ENCODE results near the gene GALNS. TPM values are rescaled to one million over a fixed set of nuclear protein-coding genes. Genes with fewer than 3 reads are reported as not detected.
A peak's percentile ranks its signal among the peaks of the same experiment; 100 is the strongest.

Gene GALNS
- total RNA-seq, 1 experiment from 2014 or later, result 81.6 TPM

DNA sequence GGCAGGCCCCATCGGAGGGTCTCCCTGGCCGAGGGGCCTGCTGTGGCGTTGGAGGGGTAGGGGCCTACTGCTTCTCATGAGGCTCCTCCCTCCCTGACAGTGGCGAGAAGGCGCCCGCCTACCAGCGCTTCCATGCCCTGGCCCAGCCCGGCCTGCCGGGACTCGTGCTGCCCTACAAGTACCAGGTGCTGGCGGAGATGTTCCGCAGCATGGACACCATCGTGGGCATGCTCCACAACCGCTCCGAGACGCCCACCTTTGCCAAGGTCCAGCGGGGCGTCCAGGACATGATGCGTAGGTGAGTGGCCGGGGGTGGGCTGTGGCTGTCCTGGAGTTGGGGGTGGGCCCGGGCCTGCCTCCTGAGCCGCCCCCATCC, 51.4 kb downstream of the GALNS start:
- ChIA-PET CTCF (no interaction called here), POLR2A (no interaction called here)
- in situ Hi-C loops (cut with HindIII; ENCODE audit: low pct_unique_long_range_greater_than_20kb, low sequenced_read_pairs), result no loop called here
- Histone ChIP-seq H3K36me3 (ENCODE audit: control insufficient read depth, insufficient read depth, low read length) (peaks cover 4% of the 10 kb centered on the region; the same call in 1 of the 2 replicates), H3K27ac (ENCODE audit: low read length) (peak overlapping the region; percentile 81; the same call in 1 of the 2 replicates), H3K4me1 (ENCODE audit: control insufficient read depth, insufficient read depth, low read length) (peaks cover 17% of the 10 kb centered on the region), H3K9me3 (ENCODE audit: control insufficient read depth, insufficient read depth, low read depth, low read length) (no peaks in the 10 kb centered on the region), H3K4me3 (ENCODE audit: low read depth in 2 of 2, low read length in 2 of 2) (peak overlapping the region in 1 of 2 experiments; percentile 58; a peak in 2 of 4 replicates), H3K27me3 (ENCODE audit: control insufficient read depth, insufficient read depth, low read length) (no peaks in the 10 kb centered on the region)
- DNase-seq (ENCODE audit: low read depth, low spot score) (no peak), ATAC-seq (no peak)
- no TSS peak for BruUV-seq (replicated peaks)
- TF ChIP-seq CTCF (IDR thresholded peaks at IDR 0.05) (no peak), POLR2AphosphoS5 (IDR thresholded peaks at IDR 0.05; ENCODE audit: low read depth, low read length) (no peak), SIN3A (IDR thresholded peaks at IDR 0.05; ENCODE audit: borderline replicate concordance, insufficient read depth, low read depth, low read length) (no peak), TCF7L2 (IDR thresholded peaks at IDR 0.05; ENCODE audit: low read depth, low read length) (no peak)
- TF ChIP-seq, protein P1, sequence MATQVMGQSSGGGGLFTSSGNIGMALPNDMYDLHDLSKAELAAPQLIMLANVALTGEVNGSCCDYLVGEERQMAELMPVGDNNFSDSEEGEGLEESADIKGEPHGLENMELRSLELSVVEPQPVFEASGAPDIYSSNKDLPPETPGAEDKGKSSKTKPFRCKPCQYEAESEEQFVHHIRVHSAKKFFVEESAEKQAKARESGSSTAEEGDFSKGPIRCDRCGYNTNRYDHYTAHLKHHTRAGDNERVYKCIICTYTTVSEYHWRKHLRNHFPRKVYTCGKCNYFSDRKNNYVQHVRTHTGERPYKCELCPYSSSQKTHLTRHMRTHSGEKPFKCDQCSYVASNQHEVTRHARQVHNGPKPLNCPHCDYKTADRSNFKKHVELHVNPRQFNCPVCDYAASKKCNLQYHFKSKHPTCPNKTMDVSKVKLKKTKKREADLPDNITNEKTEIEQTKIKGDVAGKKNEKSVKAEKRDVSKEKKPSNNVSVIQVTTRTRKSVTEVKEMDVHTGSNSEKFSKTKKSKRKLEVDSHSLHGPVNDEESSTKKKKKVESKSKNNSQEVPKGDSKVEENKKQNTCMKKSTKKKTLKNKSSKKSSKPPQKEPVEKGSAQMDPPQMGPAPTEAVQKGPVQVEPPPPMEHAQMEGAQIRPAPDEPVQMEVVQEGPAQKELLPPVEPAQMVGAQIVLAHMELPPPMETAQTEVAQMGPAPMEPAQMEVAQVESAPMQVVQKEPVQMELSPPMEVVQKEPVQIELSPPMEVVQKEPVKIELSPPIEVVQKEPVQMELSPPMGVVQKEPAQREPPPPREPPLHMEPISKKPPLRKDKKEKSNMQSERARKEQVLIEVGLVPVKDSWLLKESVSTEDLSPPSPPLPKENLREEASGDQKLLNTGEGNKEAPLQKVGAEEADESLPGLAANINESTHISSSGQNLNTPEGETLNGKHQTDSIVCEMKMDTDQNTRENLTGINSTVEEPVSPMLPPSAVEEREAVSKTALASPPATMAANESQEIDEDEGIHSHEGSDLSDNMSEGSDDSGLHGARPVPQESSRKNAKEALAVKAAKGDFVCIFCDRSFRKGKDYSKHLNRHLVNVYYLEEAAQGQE (IDR thresholded peaks at IDR 0.05; ENCODE audit: insufficient read depth in 1 of 2, low read depth in 2 of 2, low read length in 1 of 2), result no peak
- intact Hi-C loops (cut with micrococcal nuclease; ENCODE audit: unreplicated experiment), result no loop called here

DNA sequence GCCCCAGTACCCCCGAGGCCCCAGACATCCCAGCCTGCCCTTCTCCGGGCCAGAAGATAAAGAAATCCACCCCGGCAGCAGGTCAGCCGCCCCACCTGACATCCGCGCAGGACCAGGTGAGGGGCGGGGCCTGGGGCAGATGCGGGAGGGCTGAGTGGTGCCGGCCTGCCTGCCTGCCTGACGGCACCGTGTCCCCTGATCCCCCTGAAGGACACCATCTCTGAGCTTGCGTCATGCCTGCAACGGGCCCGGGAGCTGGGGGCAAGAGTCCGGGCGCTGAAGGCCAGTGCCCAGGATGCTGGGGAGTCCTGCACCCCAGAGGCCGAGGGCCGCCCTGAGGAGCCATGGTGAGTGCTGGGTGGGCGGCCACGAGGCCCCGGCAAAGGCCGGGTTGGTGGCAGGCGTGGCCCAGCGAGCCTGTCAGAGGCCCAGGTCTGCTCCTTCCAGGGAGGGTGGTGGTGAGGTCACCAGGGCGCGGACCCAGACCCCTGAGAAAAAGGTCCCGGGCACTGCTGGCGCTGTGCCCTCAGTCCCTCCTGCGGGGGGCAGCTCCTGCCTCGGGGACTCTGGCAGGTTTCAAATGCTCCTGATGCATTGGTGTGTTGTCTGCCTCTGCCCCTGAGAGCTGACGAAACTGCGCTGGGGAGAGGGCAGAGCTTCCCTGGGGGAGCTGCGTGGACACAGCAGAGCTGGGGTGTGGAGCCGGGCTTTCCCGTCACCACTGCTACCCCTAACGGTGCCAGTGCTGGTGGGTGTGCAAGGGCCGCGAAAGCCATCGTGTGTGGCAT, 52.0 kb downstream of the GALNS start:
- no TSS peak for BruUV-seq (replicated peaks)
- ATAC-seq (no peak), DNase-seq (ENCODE audit: low read depth, low spot score) (no peak)
- no peaks in the 10 kb centered on the region for H3K27me3 ChIP-seq (ENCODE audit: control insufficient read depth, insufficient read depth, low read length)
- ChIA-PET CTCF (no interaction called here), POLR2A (no interaction called here)
- peak overlapping the region; percentile 81 for H3K27ac ChIP-seq (ENCODE audit: low read length)
- in situ Hi-C loops (cut with HindIII; ENCODE audit: low pct_unique_long_range_greater_than_20kb, low sequenced_read_pairs), result no loop called here
- intact Hi-C loops (cut with micrococcal nuclease; ENCODE audit: unreplicated experiment), result no loop called here
- peaks cover 4% of the 10 kb centered on the region; the same call in 1 of the 2 replicates for H3K36me3 ChIP-seq (ENCODE audit: control insufficient read depth, insufficient read depth, low read length)
- TF ChIP-seq SIN3A (IDR thresholded peaks at IDR 0.05; ENCODE audit: borderline replicate concordance, insufficient read depth, low read depth, low read length) (no peak), POLR2AphosphoS5 (IDR thresholded peaks at IDR 0.05; ENCODE audit: low read depth, low read length) (no peak), TCF7L2 (IDR thresholded peaks at IDR 0.05; ENCODE audit: low read depth, low read length) (no peak), CTCF (IDR thresholded peaks at IDR 0.05) (no peak)
- TF ChIP-seq, protein P1 (IDR thresholded peaks at IDR 0.05; ENCODE audit: insufficient read depth in 1 of 2, low read depth in 2 of 2, low read length in 1 of 2), result no peak
- peaks cover 11% of the 10 kb centered on the region for H3K4me1 ChIP-seq (ENCODE audit: control insufficient read depth, insufficient read depth, low read length)
- no peaks in the 10 kb centered on the region for H3K9me3 ChIP-seq (ENCODE audit: control insufficient read depth, insufficient read depth, low read depth, low read length)
- H3K4me3 ChIP-seq (ENCODE audit: low read depth in 2 of 2, low read length in 2 of 2), result peak overlapping the region; percentile 58

Data from Panc1 (cell line).